Activated CD4-positive, CD25-positive, alpha-beta regulatory T cell treated with anti-CD3 and anti-CD28 coated beads, Interleukin-2, amount 50 U/mL, for 72 hours (primary cell): ENCODE data around the gene KRT79.
"Not testable (repeated sequence)": the region's sequence is repeated elsewhere in the genome, so short reads cannot be mapped to it uniquely, and the experiment has no call there.

Source experiments
- DNase-seq: peaks from one replicate; pipeline ENCODE4 v3.0.0; 2021

The KRT79 gene

GRCh38 chr12:52801773-52802172, 32.3 kb downstream of the KRT79 start:
- no peak for DNase-seq

DNA sequence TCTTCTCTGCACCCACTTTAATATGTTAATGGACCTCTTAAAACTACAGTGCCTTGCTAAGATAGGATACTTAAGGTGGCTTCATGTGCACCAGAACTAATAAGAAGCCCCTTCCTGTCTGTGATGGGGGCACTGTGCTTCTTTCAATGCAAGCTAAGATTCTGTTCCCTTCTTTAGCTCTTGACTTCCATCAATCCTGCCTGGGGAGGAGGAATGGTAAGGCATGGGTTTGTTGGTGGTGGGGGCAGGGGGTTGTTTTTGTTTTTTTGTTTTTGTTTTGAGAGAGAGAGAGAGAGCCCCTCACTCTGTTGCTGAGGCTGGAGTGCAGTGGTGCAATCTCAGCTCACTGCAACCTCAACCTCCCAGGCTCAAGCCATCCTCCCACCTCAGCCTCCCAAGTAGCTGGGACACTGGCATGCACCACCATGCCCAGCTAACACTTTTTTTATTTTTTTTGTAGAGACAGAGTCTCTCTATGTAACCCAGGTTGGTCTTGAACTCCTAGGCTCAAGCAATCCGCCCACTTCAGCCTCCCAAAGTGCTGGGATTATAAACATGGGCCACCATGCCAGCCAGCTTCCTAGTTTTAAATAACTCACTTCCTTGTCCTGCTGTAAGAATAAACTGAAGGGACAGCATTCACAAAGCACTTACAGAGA, 33.7 kb downstream of the KRT79 start:
- no peak for DNase-seq

- DNase-seq: no peak
Measured at GRCh38 chr12:52799505-52800211, 34.5 kb downstream of the KRT79 start.

DNA sequence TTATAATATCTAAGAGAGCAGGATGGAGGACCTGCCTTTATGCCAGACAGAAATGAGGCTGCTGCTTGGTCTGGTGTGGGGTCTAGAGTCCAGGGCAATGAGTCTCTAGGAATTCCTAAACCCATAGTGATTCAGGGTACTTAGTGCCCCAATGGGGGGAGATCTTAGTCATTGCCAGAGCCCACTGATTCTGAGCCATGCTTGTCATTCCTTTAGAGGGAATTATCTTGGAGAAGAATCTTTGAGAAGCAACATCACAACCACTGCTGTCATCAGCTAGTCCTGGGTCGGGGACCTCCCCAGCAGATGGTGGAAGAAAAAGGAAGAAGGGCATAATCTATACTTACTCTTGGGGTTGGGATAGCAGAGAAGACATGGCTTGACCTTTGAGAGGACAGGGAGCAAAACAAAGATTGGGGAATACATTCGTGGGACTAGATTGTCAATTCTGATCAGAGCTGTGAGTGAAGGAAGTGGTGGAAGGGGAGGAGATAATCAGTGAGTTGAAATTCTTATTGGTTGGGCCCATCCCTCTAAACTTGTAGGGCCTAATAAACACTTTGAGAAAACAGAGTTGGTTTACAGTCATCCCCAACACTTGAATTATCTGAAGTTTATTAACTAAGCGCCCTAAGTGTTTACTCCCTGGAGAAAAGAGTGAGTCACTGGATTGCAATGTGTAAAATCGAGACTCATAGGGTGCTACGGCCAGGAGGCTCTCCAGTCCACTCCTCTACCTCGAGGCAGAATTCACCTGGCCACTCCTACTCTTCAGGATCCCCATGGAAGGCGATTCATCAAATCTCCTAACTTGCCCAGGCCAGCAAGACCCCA, 35.2 kb downstream of the KRT79 start:
- DNase-seq: no peak

DNA sequence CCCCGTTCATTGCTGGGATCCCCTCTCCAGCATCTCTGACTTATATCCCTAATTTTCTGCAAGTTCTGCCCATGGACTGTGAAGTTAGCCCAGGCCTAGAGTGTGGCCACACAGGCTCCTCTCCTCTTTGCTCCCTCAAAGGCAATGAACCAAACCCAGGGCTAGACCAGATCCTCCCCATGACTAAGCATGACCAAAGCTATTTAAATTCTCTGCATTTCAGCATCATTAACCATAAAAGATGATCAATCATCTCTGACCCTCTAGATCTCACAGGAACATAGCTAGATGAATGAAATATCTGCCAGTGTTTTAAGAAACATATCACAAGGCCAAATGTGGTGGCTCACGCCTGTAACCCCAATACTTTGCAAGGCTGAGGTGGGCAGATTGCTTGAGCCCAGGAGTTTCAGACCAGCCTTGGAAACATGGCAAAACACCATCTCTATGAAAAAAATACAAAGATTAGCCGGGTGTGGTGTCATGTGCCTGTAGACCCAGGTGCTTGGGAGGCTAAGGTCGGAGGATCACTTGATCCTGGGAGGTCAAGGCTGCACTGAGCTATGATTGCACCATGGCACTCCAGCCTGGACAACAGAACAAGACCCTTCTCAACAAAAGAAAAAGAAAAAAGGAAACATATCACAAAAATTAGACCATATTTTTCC, 36.0 kb downstream of the KRT79 start:
- DNase-seq: no peak

DNA sequence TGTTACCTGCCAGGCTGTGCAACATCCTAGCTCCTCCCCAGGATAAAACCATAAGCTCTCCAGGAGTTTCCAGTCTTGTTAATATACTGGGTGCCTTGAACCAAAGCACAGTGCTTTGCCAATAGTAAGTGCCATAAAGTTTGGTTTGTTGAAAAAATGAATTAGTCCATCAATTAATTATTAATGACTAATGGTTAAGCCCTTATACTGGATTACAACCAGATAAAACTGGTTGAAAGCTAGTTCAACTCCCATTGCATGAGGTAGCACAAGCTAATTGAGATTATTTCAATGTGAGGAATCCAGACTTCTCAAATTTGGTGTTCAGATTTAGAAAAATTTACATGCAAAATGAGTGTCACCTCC, 36.6 kb downstream of the KRT79 start:
- DNase-seq: no peak

- DNase-seq: no peak
Measured at GRCh38 chr12:52796839-52797528, 37.1 kb downstream of the KRT79 start.

DNA sequence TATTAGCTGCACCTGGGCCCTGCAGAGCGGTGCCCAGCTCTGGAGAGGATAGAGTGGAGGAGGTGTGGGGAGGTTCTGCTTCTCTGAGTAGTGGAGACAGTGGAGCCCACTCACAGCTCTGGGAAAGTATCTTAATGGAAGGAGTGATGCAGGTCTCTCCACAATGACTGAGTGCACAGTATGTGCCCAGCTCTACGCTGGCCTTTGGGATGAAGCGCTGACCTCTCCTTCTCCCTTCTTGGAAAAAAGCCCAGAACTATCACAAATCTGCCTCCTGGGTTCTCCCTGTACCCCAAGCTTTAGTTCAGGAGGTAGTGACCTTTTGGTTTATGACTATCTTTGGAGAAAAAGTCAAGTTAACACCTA, 37.7 kb downstream of the KRT79 start:
- DNase-seq: no peak

DNA sequence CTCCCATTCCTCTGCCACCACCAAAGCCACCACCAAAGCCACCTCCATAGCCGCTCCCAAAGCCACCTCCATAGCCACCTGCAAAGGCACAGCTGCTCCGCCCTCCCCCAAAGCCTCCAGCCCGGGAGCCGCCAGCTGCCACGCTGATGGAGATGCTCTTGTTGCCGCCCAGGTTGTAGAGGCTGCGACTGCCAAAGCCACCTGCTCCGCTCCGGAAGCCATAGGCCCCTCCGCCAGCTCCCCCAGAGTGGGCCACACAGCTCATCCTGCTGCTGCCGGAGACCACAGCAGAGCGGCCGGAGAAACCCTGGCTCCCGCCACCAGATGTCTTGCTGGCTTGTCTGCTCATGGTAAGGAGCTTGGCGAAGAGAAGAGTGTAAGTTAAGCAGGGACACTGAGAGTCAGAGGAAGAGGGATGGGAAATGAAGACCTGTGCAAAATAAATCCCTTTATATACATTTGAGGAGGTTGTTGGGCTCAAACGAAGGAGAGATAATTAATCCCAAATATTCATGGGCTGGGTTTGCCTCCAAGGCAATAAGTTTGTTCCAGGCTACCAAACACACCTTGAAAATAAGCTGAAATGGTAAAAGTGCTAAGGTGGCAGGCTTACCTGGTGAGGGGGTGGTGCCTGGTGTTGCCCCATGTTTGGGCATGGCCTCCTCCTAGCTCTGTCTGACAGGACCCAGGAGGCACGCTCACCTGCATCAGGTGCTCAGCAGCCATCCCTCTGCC, 38.2 kb downstream of the KRT79 start, which contains the start of gene KRT3:
TSS of gene KRT3 (minus strand) at position 424 of the 735 bp plus-strand sequence. CDS start at position 349, 75 bp downstream.
- no peak for DNase-seq

DNA sequence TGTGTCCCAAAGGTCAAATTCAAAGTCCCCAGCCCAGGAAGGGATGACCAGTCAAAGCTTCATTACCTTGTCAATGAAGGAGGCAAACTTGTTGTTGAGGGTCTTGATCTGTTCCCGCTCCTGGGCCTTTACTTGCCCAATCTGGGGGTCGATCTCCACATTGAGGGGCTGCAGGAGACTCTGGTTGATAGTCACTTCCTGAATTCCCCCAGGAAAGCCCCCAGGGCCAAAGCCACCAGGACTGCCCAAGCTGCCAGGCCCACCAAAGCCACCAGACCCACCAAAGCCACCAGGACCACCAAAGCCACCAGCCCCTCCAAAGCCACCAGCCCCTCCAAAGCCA, 38.8 kb downstream of the KRT79 start:
- DNase-seq: not testable (repeated sequence)

DNA sequence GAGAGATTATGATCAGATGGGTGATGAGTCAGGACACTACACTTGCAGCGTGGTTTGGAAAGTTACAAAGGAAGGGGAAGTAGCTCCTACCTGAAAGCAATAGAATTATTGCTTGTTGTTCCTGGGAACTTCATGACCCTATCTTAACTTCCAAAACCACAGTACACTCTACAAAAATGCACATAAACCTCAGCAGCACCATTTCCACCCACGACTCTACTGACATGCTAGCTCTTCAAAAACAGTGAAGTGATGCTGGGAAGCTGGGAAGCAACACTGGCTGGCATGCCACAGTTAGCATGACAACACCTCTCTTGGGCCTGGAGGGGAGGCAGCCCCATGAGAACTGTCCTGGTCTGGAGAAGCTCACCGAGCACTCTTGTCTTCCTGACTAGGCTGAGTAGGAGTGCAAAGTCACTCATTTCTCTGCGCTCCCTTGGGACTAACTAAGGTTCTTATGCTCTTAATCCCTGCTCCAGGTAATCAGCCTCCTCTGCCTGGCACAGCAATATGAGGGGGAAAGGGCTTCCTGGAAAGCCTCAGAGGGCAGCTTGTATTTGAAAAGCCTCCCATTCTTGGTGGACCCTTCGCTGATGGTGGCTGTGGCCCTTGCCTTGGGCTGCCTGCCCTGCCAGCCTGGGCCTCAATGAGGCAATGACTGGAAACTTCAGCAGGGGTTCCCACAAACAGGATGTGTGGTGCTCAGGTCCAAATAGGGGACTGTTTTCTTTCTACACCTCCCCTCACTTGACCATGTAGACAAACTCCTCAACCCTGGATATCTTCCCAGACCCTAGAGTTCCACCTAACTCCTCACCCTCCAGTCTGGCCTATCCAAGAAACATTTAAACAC, 39.4 kb downstream of the KRT79 start:
- no peak for DNase-seq

DNA sequence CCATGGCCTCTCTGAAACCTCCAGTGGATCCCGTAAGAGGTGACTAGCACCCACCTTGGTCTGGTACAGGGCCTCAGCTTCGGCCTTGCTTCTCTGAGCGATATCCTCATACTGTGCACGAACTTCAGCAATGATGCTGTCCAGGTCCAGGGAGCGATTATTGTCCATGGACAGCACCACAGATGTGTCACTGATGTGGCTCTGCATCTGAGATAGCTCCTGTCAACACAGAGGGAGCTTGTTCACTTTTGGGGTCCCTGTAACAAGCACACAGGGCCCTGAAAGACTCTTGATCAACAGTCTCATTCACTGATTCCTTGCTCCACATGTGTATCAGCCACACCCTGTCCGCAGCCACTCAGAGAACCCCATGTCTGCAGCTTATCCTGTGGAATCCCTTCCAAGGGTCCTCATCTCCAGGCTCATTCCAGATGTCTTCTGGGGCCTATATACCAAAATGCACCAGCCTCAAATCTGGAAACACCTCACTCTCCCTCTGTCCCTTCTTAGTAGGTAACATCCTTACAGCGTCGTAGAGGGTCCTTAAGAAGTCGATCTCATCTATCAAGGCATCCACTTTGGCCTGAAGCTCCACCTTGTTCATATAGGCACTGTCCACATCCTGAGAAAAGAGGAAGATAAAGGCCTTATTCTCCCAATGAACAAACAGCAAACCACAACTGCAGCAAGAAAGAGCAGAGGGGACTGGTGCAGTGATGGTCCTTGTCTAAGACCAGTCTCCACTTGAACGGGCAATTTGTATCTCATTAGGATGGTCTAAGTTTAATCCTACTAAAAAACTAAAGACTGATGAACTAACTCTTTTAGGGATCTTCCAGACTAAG, 41.7 kb downstream of the KRT79 start:
- no peak for DNase-seq

DNA sequence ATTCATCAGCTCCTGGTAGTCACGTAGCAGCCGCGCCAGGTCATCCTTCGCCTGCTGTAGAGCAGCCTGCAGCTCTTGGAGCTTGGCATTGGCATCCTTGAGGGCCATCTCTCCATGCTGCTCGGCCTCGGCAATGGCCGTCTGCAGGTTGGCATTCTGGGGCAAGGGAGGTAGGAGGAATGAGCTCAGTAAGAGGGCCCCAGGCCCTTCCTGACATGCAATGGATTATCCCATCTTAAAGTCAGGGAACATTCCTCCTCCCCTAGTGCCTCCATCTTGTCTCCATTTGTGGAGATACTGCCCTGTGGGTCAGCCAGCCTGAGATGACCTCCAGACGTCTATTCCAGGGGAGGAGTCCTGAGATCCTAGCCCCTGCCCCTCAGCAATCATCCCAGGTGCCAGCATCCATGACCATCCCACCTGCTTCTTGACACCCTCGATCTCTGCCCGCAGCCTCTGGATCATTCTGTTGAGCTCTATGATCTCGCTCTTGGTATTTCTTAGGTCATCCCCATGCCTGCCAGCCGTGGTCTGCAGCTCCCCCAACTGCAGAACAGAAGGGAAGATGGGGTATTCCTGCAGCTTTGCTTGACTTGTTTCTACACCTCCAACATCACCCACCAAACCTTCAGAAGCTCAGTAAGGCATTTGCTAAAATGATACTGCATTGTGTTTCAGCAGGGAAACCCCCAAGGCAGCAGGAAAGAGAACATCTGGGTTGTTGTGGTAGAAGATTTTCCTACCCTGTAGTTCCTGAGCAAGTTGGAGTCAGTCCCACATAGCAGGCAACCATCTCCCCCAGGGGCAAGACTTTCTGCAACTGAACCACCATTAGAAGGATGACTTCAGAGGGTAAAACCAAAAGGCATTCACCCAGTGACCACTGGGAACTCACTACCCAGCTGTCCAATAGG, 42.6 kb downstream of the KRT79 start:
- no peak for DNase-seq

DNA sequence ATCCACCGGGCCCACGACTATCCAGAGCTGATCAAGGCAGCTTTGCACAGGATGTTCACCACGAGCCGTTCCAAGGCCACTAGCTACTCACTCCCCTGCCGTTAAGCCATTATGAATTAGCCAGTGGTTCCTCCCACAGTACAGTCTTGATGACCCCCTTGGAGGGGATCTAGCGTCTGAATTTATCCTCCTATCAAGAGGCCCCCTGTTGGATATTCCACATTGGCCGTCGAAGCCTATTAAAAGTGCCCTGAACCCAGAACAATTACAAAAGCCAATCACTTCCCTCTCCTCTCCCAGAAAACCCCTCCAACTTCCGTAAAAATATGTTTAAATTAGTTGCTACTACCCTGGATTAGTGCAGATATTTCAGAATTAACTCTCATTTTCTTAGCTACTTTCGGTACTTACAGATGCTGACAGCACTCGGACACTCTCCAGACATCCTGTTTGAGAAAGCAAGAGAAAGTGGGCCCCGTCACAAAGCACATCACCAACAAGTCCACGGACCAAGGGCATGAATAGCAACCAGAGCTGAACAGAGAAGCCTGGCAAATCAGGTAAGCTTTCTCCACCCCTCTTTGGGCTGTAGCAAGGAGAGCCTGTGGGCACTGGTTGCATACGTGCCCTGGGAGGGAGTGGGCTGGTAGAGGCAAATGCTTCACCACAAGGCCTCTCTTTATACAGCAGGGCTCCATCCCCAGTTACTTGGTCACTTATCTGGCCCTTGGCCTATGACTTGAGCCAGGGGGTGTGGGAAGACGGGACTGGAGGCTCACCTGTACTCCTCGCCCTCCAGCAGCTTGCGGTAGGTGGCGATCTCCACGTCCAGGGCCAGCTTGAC, 43.5 kb downstream of the KRT79 start:
- DNase-seq: no peak

DNA sequence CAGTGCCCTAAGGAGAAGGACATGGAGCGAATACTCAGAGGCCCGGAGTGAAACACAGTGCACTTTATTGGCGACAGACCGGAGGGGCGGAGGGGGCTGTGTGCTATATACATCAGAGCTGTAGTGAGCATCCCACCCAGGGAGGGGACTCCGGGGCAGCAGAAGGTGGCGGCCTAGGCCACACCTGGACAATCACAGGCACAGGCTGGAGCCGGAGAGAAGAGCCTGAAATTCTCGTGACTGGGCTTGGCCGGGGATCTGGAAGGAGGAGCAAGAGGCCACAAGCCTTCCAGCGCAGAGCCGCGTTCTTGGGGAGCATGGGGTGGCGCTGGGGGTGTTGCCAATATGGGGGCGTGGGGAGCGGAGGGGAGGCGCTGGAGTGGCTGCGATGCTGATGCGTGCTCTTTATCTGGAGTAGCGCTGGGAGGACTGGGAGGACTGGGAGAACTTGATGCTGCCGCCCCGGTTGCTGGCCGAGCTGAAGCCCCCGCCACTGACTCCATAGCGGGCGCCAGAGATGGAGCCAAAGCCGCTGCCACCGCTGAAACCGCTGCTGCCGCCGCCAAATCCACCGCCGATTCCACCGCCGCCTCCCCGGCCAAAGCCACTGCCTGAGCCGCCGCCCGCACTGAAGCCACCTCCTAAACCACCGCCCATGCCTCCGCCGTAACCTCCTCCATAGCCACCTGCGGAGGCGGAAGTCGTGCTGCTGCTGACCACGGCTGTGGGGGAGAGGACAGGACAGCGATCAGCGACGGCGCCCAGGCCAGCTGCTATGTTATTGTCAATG, 44.3 kb downstream of the KRT79 start:
- no peak for DNase-seq

DNA sequence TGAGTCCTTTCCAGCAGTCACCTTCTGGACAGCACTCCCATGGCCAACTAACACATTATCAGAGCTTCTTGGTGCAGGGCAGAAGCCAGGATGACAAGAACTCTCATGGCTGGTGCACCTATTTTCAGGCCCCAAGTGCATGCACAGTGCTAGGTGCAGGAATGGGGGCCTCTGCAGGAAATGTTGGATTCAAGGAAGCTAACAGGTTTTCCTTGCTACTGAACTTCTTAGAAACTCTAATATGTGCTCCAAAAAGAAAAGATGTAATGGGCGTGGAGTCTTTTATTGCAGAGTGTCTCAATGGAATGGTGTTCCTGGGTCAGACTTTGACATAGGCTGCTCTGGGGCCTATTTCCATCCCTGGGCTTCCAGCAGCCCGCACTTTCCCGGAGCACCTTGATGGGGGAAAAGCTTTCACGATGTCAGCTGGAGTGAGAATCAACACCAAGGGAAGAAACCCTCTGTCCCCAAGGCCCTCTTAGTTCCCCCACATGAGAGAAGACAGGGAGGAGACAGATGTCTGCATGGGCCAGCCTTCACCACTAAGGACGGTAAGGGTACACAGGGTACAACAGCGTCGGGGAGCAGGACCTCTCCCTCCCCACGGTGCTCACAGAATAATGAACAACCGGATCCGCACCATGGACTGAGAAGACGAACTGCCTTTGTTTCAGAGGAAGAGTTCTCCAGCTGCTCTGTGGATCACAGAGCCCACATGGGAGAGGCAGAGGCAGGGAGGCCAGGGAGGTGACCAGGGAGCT, 45.1 kb downstream of the KRT79 start:
- no peak for DNase-seq
